Measurements from ENCODE around the gene RNF222. TPM values are rescaled to one million over a fixed set of nuclear protein-coding genes. Genes with fewer than 3 reads are reported as not detected.

Gene RNF222
- total RNA-seq, 1 donor from 2014 or later: 0.12 TPM

DNA sequence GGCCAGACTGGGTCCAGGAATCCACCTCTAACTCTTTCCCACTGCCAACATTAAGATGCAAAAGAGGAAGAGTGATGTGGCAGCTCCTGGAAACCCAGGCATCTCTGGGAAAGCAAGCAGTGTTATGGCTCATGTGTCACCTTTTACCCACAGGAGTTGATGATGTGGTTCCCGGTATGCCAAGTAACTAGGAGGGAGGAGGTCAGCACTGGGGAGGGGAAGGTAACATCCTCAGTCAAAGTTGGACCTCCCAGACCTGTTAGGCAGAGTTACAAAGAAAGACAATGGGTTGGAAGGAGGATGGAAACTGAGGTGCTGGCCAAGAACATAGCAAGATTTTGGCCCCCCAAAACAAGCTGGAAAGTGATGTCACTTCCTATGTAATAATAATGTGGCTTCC, 32.5 kb downstream of the RNF222 start:
- TF ChIP-seq CTCF (conservative IDR thresholded peaks at IDR 0.05; ENCODE audit: low read depth, low read length): no peak
- no peak overlapping the region for H3K4me3 ChIP-seq (ENCODE audit: low read depth, low read length)
- no peak for DNase-seq (ENCODE audit: low read depth)

GRCh38 chr17:8362651-8363332, 34.8 kb downstream of the RNF222 start:
- TF ChIP-seq CTCF (conservative IDR thresholded peaks at IDR 0.05; ENCODE audit: low read depth, low read length): no peak
- no peak for DNase-seq (ENCODE audit: low read depth)
- H3K4me3 ChIP-seq (ENCODE audit: low read depth, low read length): no peak overlapping the region

GRCh38 chr17:8360751-8361150, 36.9 kb downstream of the RNF222 start:
- no peak overlapping the region for H3K4me3 ChIP-seq (ENCODE audit: low read depth, low read length)
- TF ChIP-seq CTCF (conservative IDR thresholded peaks at IDR 0.05; ENCODE audit: low read depth, low read length): no peak
- no peak for DNase-seq (ENCODE audit: low read depth)

- TF ChIP-seq CTCF (conservative IDR thresholded peaks at IDR 0.05; ENCODE audit: low read depth, low read length): no peak
These were observed 37.4 kb downstream of the RNF222 start for GRCh38 chr17:8360260-8360659.

GRCh38 chr17:8359769-8360168, 37.9 kb downstream of the RNF222 start:
- no peak for DNase-seq (ENCODE audit: low read depth)
- no peak for TF ChIP-seq CTCF (conservative IDR thresholded peaks at IDR 0.05; ENCODE audit: low read depth, low read length)
- no peak overlapping the region for H3K4me3 ChIP-seq (ENCODE audit: low read depth, low read length)

More at GRCh38 chr17:8360260-8360659, 37.4 kb downstream of the RNF222 start:
- H3K4me3 ChIP-seq (ENCODE audit: low read depth, low read length): no peak overlapping the region
- no peak for DNase-seq (ENCODE audit: low read depth)

- H3K4me3 ChIP-seq (ENCODE audit: low read depth, low read length): no peak overlapping the region
- DNase-seq (ENCODE audit: low read depth): no peak
- TF ChIP-seq CTCF (conservative IDR thresholded peaks at IDR 0.05; ENCODE audit: low read depth, low read length): no peak
These were observed 39.7 kb downstream of the RNF222 start for GRCh38 chr17:8357910-8358309.

DNA sequence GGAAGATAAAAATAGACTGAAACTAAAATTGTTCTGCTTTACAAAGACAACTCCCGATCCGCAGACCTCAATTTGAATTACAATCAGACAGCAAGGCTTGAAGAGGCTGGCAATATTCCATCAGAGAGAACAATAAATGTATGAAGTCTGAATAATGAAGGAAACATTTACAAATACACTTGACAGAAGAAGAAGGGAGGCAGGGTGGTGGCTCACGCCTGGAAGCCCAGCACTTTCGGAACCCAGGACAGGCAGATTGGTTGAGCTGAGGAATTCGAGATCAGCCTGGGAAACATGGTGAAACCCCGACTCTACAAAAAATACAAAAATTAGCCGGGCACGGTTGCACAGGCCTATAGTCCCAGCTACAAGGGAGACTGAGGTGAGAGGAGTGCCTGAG, 43.4 kb downstream of the RNF222 start:
- TF ChIP-seq CTCF (conservative IDR thresholded peaks at IDR 0.05; ENCODE audit: low read depth, low read length): no peak
- H3K4me3 ChIP-seq (ENCODE audit: low read depth, low read length): no peak overlapping the region
- DNase-seq (ENCODE audit: low read depth): no peak
